Dendritic cell treated with granulocyte-macrophage colony-stimulating factor and Interleukin-4, amounts not matched to agents 40 ng/mL and 50 ng/mL, for 4 days (primary cell): ENCODE results near the gene TRAF3IP3.
A peak's percentile ranks its signal among the peaks of the same experiment; 100 is the strongest.

Source experiments
- H3K27ac Mint-ChIP-seq: one replicate; pipeline ENCODE4 v1.8.0; 2022; ENCODE audit warnings: mild to moderate bottlenecking, mixed read lengths
- H3K27me3 Mint-ChIP-seq: one replicate; pipeline ENCODE4 v1.8.0; 2022; ENCODE audit warnings: mild to moderate bottlenecking, mixed read lengths
- H3K36me3 Mint-ChIP-seq: one replicate; pipeline ENCODE4 v1.8.0; 2022; ENCODE audit warnings: low read depth, mixed read lengths
- H3K4me1 Mint-ChIP-seq: one replicate; pipeline ENCODE4 v1.8.0; 2022; ENCODE audit warnings: low read depth, mixed read lengths
- H3K4me3 Mint-ChIP-seq: one replicate; pipeline ENCODE4 v1.8.0; 2022; ENCODE audit warnings: mild to moderate bottlenecking, moderate library complexity, mixed read lengths
- H3K9me3 Mint-ChIP-seq: one replicate; pipeline ENCODE4 v1.8.0; 2022; ENCODE audit warnings: mixed read lengths
- intact Hi-C: fragments of 100-400 bp; cut with micrococcal nuclease; formaldehyde crosslinking; loops from one replicate; pipeline ENCODE4 v1.15.0; 2022

The TRAF3IP3 gene, protein sequence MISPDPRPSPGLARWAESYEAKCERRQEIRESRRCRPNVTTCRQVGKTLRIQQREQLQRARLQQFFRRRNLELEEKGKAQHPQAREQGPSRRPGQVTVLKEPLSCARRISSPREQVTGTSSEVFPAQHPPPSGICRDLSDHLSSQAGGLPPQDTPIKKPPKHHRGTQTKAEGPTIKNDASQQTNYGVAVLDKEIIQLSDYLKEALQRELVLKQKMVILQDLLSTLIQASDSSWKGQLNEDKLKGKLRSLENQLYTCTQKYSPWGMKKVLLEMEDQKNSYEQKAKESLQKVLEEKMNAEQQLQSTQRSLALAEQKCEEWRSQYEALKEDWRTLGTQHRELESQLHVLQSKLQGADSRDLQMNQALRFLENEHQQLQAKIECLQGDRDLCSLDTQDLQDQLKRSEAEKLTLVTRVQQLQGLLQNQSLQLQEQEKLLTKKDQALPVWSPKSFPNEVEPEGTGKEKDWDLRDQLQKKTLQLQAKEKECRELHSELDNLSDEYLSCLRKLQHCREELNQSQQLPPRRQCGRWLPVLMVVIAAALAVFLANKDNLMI

DNA sequence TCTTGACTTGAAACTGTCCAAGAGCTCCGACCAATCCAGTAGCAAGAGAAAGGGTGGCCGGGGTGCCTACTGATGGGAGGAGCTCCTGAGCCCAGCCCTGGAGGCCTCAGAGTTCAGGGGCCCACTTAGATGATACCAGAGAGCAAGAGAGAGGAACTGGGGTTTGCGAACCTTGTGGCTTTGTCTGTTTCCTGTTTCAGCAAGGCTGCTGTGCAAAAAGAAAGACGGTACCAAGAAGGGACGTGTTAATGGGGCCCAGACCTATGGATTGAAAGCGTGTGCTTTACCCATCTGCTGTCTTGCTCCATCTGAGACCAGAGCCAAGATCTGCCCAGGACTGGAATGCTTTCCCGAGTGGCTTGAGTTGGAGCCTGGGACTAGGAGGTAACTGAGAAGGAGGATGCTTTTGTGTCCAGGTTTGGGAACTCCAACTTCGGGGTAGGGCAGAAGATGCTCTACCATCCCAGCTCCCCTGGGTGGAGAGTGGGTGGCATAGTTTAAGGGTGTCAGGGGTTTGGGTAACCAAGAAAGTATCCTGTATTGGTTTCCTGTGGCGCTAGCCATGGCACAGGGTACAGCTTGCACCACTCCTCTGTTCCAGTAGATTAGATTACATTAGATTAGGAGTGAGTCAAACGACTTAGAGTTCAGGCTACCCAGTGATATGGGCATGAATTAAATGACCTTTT, at the start of gene TRAF3IP3:
TSS of gene TRAF3IP3 (plus strand) at position 128 of the 689 bp plus-strand sequence. CDS start 3,987 bp downstream, outside the sequence.
- Mint-ChIP-seq H3K36me3 (peaks cover 28% of the 10 kb centered on the region), H3K4me1 (peaks cover 87% of the 10 kb centered on the region), H3K27ac (peak within 1 kb of the TSS; percentile 91), H3K4me3 (peak within 1 kb of the TSS; percentile 84), H3K27me3 (no peaks in the 10 kb centered on the region), H3K9me3 (no peaks in the 10 kb centered on the region)
- intact Hi-C loops, result no loop called here

DNA sequence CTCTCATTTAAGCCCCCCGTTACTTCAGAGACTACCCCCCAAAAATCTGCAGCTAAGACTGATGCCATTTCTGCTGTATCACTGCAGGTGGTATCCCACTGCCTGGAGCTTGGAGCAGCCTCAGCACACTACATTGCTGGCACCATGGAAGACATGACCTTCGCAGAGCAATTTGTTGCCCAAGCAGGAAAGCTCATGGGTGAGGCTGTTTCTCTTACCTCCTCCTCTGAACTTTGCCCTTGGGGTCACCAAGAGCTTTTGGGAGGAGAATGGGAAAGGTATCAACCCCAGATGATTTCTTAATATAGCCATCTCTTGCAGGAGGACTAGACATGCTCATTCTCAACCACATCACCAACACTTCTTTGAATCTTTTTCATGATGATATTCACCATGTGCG, 49.2 kb upstream of the TRAF3IP3 start:
- Mint-ChIP-seq H3K27ac (no peak overlapping the region), H3K36me3 (peaks cover 20% of the 10 kb centered on the region), H3K27me3 (no peaks in the 10 kb centered on the region), H3K9me3 (peaks cover 4% of the 10 kb centered on the region), H3K4me3 (no peak overlapping the region), H3K4me1 (peaks cover 77% of the 10 kb centered on the region)
- intact Hi-C loops, result no loop called here

DNA sequence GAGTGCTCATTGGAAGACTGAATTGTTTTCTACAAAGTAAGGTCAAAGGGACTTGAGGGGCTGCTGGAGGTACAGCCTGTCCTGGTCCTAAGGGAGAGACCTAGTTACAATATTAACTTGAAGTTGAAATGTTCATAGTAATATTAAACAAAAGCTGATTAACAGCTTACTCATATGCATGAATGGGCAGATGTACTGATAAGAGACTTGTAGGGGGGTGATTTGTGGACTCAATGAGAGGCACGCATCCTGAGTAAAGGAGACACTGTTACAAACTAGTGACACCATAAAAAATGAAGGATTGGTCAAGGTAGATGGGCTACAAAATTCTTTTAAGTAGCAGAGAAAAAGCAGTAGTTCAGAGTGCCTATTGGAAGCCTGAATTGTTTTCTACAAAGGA, 48.5 kb upstream of the TRAF3IP3 start:
- Mint-ChIP-seq H3K27ac (peak overlapping the region; percentile 12), H3K27me3 (no peaks in the 10 kb centered on the region), H3K9me3 (no peaks in the 10 kb centered on the region), H3K4me3 (no peak overlapping the region), H3K4me1 (peaks cover 74% of the 10 kb centered on the region), H3K36me3 (peaks cover 16% of the 10 kb centered on the region)
- intact Hi-C loops, result no loop called here

DNA sequence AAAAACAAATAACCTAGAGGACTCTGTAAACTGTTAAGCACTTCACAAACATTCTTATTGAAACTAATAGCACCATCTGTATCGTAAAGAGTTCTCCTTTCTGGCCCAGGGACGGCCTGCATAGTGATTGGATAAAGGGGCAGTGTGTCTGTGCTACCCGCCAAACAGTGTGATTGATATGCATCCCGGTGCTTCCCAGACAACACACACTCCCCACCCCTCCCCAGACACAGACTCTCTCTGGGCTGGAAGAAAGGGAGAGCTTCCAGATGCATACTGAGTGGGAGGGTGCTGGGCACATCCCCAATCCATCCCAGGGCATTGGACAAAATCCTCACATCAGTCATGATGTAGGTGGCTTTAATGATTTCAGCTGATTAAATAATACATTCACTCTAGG, 47.6 kb upstream of the TRAF3IP3 start:
- Mint-ChIP-seq H3K36me3 (peaks cover 16% of the 10 kb centered on the region), H3K4me3 (no peak overlapping the region), H3K9me3 (no peaks in the 10 kb centered on the region), H3K27ac (no peak overlapping the region), H3K27me3 (no peaks in the 10 kb centered on the region), H3K4me1 (peaks cover 73% of the 10 kb centered on the region)
- intact Hi-C loops, result no loop called here

DNA sequence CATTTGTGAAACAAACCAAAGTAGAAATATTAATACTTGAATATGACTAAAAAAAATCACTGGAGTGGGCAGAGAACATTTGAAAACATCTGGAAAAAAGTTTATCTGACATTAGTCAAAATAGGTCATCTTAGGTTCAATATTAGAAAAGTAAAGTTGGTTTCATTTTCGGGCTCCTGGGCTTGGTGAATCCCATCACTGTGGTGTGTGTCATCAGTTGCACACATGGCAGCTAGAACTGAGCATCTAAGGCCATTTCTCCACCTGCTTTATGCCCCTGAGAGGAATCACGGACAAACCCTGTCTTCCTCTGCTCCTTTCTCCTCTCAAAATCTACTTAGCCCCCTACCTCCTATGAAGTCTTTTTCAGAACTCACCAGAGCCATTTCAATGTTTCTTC, 45.8 kb upstream of the TRAF3IP3 start:
- no peak overlapping the region for H3K27ac Mint-ChIP-seq
- no peak overlapping the region for H3K4me3 Mint-ChIP-seq
- H3K9me3 Mint-ChIP-seq, result no peaks in the 10 kb centered on the region
- intact Hi-C loops, result no loop called here
- no peaks in the 10 kb centered on the region for H3K27me3 Mint-ChIP-seq
- H3K36me3 Mint-ChIP-seq, result peaks cover 16% of the 10 kb centered on the region
- H3K4me1 Mint-ChIP-seq, result peaks cover 61% of the 10 kb centered on the region

DNA sequence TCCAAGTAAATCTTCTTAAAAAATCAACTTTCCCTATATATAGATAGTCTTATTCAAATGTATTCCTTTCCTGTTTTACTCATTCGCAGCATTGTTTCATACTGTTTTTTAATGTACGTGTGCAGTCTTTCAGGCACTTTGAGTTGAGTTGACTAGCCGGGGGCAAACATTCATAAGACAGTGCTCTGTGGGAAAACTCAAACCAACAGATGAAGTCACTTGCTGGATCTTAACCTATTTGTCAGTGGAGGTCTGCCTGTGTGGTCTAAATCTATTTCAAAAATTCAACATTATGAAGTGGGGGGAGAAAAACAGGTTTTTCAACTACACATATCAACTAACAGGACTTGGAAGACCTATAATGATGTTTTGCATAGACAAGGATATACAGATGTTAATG, 45.0 kb upstream of the TRAF3IP3 start:
- Mint-ChIP-seq H3K27me3 (no peaks in the 10 kb centered on the region), H3K4me1 (peaks cover 60% of the 10 kb centered on the region), H3K27ac (no peak overlapping the region), H3K9me3 (no peaks in the 10 kb centered on the region), H3K4me3 (no peak overlapping the region), H3K36me3 (peaks cover 16% of the 10 kb centered on the region)
- intact Hi-C loops, result no loop called here

DNA sequence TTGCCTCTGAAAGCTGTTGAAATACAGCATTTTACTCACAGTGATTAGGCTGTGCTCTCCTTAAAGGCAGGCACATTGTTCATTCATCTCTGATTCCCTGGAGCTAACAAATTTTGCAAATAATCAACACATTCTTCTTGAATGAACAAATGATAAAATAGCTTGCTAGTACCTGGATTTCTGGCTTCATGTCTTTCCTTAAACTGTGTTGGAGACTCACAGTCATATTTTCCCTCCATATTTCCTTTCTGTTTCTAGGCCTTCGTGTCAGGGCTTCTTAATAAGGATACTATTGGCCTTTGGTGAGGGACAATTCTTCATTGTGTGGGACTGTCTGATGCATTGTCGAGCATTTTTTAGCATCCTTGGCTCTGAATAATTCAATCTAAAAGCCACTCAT, 41.5 kb upstream of the TRAF3IP3 start:
- Mint-ChIP-seq H3K9me3 (peaks cover 4% of the 10 kb centered on the region), H3K27me3 (no peaks in the 10 kb centered on the region), H3K4me1 (peaks cover 46% of the 10 kb centered on the region), H3K36me3 (no peaks in the 10 kb centered on the region), H3K27ac (no peak overlapping the region), H3K4me3 (no peak overlapping the region)
- intact Hi-C loops, result no loop called here

DNA sequence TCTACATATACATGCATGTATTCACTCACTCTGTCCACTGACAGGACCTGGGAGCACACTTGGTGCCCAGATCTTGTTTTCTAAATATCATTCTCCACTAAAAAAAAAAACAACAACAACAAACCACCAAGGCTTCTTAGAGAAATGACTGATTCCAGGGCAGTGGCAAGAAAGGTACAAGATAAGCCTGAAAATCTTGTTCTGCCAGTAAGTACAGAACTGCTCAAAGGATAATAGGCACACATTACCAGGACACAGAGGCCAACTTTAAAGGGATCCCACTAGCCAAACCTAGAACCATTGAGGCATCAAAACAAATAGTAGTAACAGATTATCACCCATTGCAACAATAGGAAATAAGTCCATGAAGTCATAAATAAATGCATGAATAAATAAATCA, 40.5 kb upstream of the TRAF3IP3 start:
- intact Hi-C loops, result no loop called here
- Mint-ChIP-seq H3K36me3 (no peaks in the 10 kb centered on the region), H3K9me3 (peaks cover 8% of the 10 kb centered on the region), H3K4me1 (peaks cover 39% of the 10 kb centered on the region), H3K4me3 (no peak overlapping the region), H3K27me3 (no peaks in the 10 kb centered on the region), H3K27ac (no peak overlapping the region)

DNA sequence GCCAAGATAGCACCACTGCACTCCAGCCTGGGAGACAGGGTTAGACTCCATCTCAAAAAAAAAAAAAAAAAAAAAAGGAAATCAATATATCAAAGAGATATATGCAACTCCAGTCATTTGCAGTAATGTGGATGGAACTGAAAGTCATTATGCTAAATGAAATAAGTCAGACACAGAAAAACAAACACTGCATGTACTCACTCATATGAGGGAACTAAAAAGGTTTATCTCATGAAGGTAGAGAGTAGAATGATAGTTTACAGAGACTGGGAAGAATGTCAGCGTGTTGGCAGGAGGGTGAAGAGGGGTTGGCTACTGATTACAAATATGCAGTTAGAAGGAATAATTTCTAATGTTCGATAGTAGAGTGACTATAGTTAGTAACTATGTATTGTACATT, 38.0 kb upstream of the TRAF3IP3 start:
- peak overlapping the region; percentile 6 for H3K27ac Mint-ChIP-seq
- H3K36me3 Mint-ChIP-seq, result peaks cover 6% of the 10 kb centered on the region
- H3K9me3 Mint-ChIP-seq, result peaks cover 8% of the 10 kb centered on the region
- no peak overlapping the region for H3K4me3 Mint-ChIP-seq
- intact Hi-C loops, result no loop called here
- H3K4me1 Mint-ChIP-seq, result peaks cover 54% of the 10 kb centered on the region
- no peaks in the 10 kb centered on the region for H3K27me3 Mint-ChIP-seq

DNA sequence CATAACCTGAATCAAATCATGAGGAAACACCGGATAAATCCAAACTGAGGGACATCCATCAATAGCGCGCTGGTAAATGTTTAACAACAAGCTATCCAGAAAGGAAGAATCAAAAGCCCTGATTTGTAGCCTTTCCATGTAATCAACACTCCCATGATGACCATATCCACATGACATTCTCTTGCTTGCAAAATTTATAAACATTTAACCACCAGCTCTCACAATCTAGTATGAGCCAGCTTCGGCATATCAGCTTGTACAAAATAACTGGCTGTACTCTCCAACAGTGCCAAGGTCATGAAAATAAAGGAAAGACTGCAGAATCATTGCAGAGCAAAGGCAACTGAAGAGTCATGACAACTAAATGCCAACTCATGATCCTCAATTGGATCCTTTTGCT, 35.5 kb upstream of the TRAF3IP3 start:
- Mint-ChIP-seq H3K36me3 (peaks cover 8% of the 10 kb centered on the region), H3K4me1 (peaks cover 62% of the 10 kb centered on the region), H3K9me3 (peaks cover 8% of the 10 kb centered on the region), H3K27me3 (peaks cover 4% of the 10 kb centered on the region), H3K27ac (peak overlapping the region; percentile 63), H3K4me3 (no peak overlapping the region)
- intact Hi-C loops, result no loop called here

DNA sequence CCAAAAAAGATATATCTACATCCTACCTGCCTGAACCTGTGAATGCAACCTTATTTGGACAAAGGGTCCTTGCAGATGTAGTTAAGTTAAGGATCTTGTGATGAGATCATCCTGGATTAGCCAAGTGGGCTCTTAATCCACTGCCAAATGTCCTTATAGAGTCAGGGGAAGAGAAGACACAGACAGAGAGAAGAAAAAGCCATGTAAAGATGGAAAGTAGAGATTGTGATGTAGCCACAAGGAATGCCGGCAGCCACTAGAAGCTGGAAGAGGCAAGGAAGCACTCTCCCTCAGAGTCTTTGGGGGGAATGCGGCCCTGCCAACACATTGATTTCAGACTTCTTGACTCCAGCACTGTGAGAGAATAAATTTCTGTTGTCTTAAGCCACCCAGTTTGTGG, 35.0 kb upstream of the TRAF3IP3 start:
- intact Hi-C loops, result no loop called here
- Mint-ChIP-seq H3K9me3 (peaks cover 8% of the 10 kb centered on the region), H3K27ac (peak overlapping the region; percentile 63), H3K36me3 (peaks cover 12% of the 10 kb centered on the region), H3K4me1 (peaks cover 61% of the 10 kb centered on the region), H3K27me3 (peaks cover 4% of the 10 kb centered on the region), H3K4me3 (no peak overlapping the region)

DNA sequence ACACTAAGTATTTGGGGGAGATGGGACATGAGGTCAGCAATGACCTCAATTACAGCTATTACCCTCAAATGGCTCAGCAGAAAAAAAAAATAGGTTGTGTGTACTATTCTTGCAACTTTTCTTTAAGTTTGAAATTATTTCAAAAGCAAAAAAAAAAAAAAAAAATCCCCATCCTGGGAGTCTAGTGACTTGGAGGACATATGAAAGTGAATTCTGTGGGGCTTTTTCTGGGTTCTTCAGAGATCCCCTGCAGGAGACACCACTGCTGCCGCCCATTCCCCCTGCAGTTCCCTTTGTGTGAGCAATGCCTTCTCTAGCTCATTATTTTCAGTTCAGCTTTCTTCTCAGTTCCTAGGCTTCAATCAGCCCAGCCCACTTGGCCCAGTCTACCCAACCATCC, 34.5 kb upstream of the TRAF3IP3 start:
- peaks cover 4% of the 10 kb centered on the region for H3K27me3 Mint-ChIP-seq
- peaks cover 56% of the 10 kb centered on the region for H3K4me1 Mint-ChIP-seq
- no peak overlapping the region for H3K4me3 Mint-ChIP-seq
- H3K27ac Mint-ChIP-seq, result peak overlapping the region; percentile 63
- intact Hi-C loops, result no loop called here
- H3K36me3 Mint-ChIP-seq, result peaks cover 12% of the 10 kb centered on the region
- peaks cover 8% of the 10 kb centered on the region for H3K9me3 Mint-ChIP-seq

DNA sequence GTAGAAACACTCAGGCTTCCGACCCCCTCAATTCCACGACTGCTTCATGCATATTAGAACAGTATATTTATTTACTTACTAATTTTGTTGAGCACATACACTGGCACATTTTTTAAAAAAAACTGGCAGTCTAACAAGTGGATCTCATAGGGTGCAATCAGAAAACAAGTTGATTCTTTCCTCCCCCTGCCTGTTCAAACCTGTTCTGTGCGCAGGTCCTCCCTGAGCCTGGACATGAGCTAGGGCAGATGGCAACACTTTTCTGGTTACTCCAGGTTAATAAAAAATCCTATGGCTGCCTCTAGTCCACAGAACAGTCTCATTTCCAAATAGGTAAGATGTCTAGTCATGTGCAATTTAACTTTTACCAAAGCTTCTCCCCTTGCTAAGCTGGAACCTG, 32.6 kb upstream of the TRAF3IP3 start:
- Mint-ChIP-seq H3K36me3 (peaks cover 16% of the 10 kb centered on the region), H3K9me3 (peaks cover 8% of the 10 kb centered on the region), H3K4me1 (peaks cover 57% of the 10 kb centered on the region), H3K27ac (no peak overlapping the region), H3K4me3 (no peak overlapping the region), H3K27me3 (peaks cover 4% of the 10 kb centered on the region)
- intact Hi-C loops, result no loop called here
